GM12878 (cell line): Measurements from ENCODE around the gene HSF5. TPM values are rescaled to one million over a fixed set of nuclear protein-coding genes. Genes with fewer than 3 reads are reported as not detected.

Experiments
- ATAC-seq: fragments of 200-7000 bp; cut with Tn5 transposase; 3 replicates; pipeline ENCODE4 v1.9.1; 2020; ENCODE audit warnings: mild to moderate bottlenecking, moderate library complexity
- BruUV-seq: library from RNA; stranded (reverse); fragments of 400-500 nt; replicated peaks from 2 replicates; lab custom pipeline; 2021; lab: Mats Ljungman, UMichigan
- CTCF ChIA-PET: fragments of 300-600 bp; sonication (Branson Sonifier 250); formaldehyde crosslinking; extraction: SDS; loops from one replicate; lab custom pipeline; 2021; ENCODE audit warnings: inconsistent platforms; lab: Yijun Ruan, JAX
- POLR2A ChIA-PET: fragments of 350-600 bp; formaldehyde crosslinking; extraction: SDS; loops from one replicate; lab custom pipeline; 2021; ENCODE audit warnings: inconsistent platforms; lab: Charles Lee
- RAD21 ChIA-PET: fragments of 300-600 bp; sonication (Branson Sonifier 250); formaldehyde crosslinking; loops from one replicate; lab custom pipeline; 2023; ENCODE audit warnings: antibody characterized with exemption; ENCODE audit not compliant: unreplicated experiment; lab: Charles Lee
- SMC1A ChIA-PET: fragments of 300-600 bp; sonication (Branson Sonifier 250); formaldehyde crosslinking; loops from one replicate; lab custom pipeline; 2023; ENCODE audit not compliant: unreplicated experiment, uncharacterized antibody; lab: Charles Lee
- DNase-seq: peaks from one replicate; pipeline ENCODE4 v3.0.0-alpha.2; 2011; ENCODE audit warnings: low read depth, low spot score
- FAIRE-seq: peaks from 3 replicates; lab custom pipeline; 2011; peaks lifted over from hg19 to GRCh38; lab: Jason Lieb, UNC
- H2AFZ ChIP-seq: 2 replicates; pipeline ENCODE4 v1.6.0; 2011; ENCODE audit warnings: low read depth, low read length, control low read depth; ENCODE audit not compliant: control insufficient read depth
- H3K27ac ChIP-seq: 2 replicates; pipeline ENCODE4 v1.5.1; 2011; ENCODE audit warnings: control low read depth; ENCODE audit not compliant: control insufficient read depth, insufficient read depth
- H3K27me3 ChIP-seq, 2 experiments: replicated peaks in 1 of 2; 2 replicates each; pipeline versions ENCODE4 v1.6.0 to v1.6.1; 2011; ENCODE audit warnings: low read length in 1 of 2; ENCODE audit not compliant: control insufficient read depth in 2 of 2, insufficient read depth in 2 of 2
- H3K36me3 ChIP-seq, 2 experiments: 2 replicates each; pipeline ENCODE4 v1.5.1; 2011; ENCODE audit warnings: low read length in 1 of 2; ENCODE audit not compliant: control insufficient read depth in 2 of 2, insufficient read depth in 2 of 2
- H3K4me1 ChIP-seq: 2 replicates; pipeline ENCODE4 v1.6.1; 2011; ENCODE audit warnings: mild to moderate bottlenecking, low read length, moderate library complexity, mixed read lengths; ENCODE audit not compliant: control insufficient read depth, insufficient read depth
- H3K4me2 ChIP-seq: 2 replicates; pipeline ENCODE4 v1.6.0; 2011; ENCODE audit warnings: control low read depth; ENCODE audit not compliant: control insufficient read depth, insufficient read depth
- H3K4me3 ChIP-seq: fragments of 200-600 bp; sonication (generic); 2 replicates; pipeline ENCODE4 v1.5.1; 2016
- H3K79me2 ChIP-seq: 2 replicates; pipeline ENCODE4 v1.6.0; 2011; ENCODE audit warnings: low read length; ENCODE audit not compliant: control insufficient read depth, insufficient read depth
- H3K9ac ChIP-seq: 2 replicates; pipeline ENCODE4 v1.8.0; 2011; ENCODE audit warnings: low read length, control low read depth, mixed read lengths; ENCODE audit not compliant: control insufficient read depth, insufficient read depth
- H3K9me3 ChIP-seq: replicated peaks from 3 replicates; pipeline ENCODE4 v1.5.1; 2011; ENCODE audit warnings: mild to moderate bottlenecking, low read length; ENCODE audit not compliant: control insufficient read depth, insufficient read depth
- H4K20me1 ChIP-seq: 2 replicates; pipeline ENCODE4 v1.6.0; 2011; ENCODE audit not compliant: control insufficient read depth, insufficient read depth
- CHD2 ChIP-seq: IDR thresholded peaks from 2 replicates; pipeline ENCODE4 v1.6.1; 2011; ENCODE audit warnings: low read depth, low read length, improper control_type of control experiment, borderline replicate concordance
- HCFC1 ChIP-seq: fragments of 150-350 bp; IDR thresholded peaks from 2 replicates; pipeline ENCODE4 v1.6.1; 2014; ENCODE audit warnings: low read length
- JUND ChIP-seq: IDR thresholded peaks from 2 replicates; pipeline ENCODE4 v1.6.1; 2012; ENCODE audit warnings: low read depth, mild to moderate bottlenecking, low read length, improper control_type of control experiment, moderate library complexity
- NFIC ChIP-seq: IDR thresholded peaks from 2 replicates; pipeline ENCODE4 v1.6.1; 2012; ENCODE audit warnings: low read depth, mild to moderate bottlenecking, inconsistent platforms, low read length, moderate library complexity
- NFYA ChIP-seq: IDR thresholded peaks from 2 replicates; pipeline ENCODE4 v1.6.1; 2011; ENCODE audit warnings: low read depth, mild to moderate bottlenecking, low read length, improper control_type of control experiment, borderline replicate concordance
- POU2F2 ChIP-seq: IDR thresholded peaks from 3 replicates; pipeline ENCODE4 v1.6.1; 2011; ENCODE audit warnings: low read depth, mild to moderate bottlenecking, low read length, borderline replicate concordance
- SPI1 ChIP-seq: IDR thresholded peaks from 2 replicates; pipeline ENCODE4 v1.6.1; 2011; ENCODE audit warnings: low read depth, mild to moderate bottlenecking, low read length, moderate library complexity, borderline replicate concordance; ENCODE audit not compliant: insufficient read depth
- ZNF217 ChIP-seq: fragments of 450-650 bp; IDR thresholded peaks from 2 replicates; pipeline ENCODE4 v1.6.1; 2017; ENCODE audit warnings: antibody characterized with exemption, mild to moderate bottlenecking
- ZNF274 ChIP-seq: IDR thresholded peaks from one replicate; pipeline ENCODE4 v1.8.0; 2011; ENCODE audit not compliant: insufficient read length, insufficient read depth
- ZNF622 ChIP-seq: fragments of 450-650 bp; IDR thresholded peaks from 2 replicates; pipeline ENCODE4 v1.6.1; 2017; ENCODE audit warnings: mild to moderate bottlenecking, inconsistent platforms
- WGBS: methylation state at CpG from one replicate; pipeline ENCODE4 v1.1.6; 2016; ENCODE audit warnings: low lambda C conversion rate; ENCODE audit not compliant: insufficient replicate concordance, insufficient coverage; ENCODE audit errors: missing lambda C conversion rate; 5-methylcytosine and 5-hydroxymethylcytosine counted together
- in situ Hi-C: fragments of 300-500 bp; cut with MboI; formaldehyde crosslinking; loops from 9 replicates; pipeline ENCODE4 v1.14.3; 2018; ENCODE audit warnings: mixed read lengths
- intact Hi-C: fragments of 100-400 bp; cut with micrococcal nuclease; formaldehyde crosslinking; loops from one replicate; pipeline ENCODE4 v1.14.2; 2022; ENCODE audit not compliant: unreplicated experiment
- polyA plus RNA-seq, 11 experiments: library from polyadenylated mRNA; depleted of rRNA in 4 of 11; unstranded in 6 of 11; stranded (reverse) in 5 of 11; fragments of >200 nt; fragmentation: Nextera tagmentation in 4 of 11; fragmentation: Illumina TruSeq in 1 of 11; extraction: Ambion mirVana in 4 of 11; extraction: Trizol in 1 of 11; gene quantifications; 1 replicate in 1 of 11; 2 replicates in 10 of 11; pipeline versions ENCODE4 v1.2.1 to v1.2.3, GENCODE V29; 2011 to 2016; ENCODE audit warnings: inconsistent platforms in 2 of 11, missing spikeins in 2 of 11, low read depth in 1 of 11
- total RNA-seq, 4 experiments: library from RNA; depleted of rRNA in 3 of 4; stranded (reverse); fragments of >200 nt in 3 of 4; fragmentation: Illumina TruSeq in 1 of 4; extraction: Trizol in 1 of 4; gene quantifications; 2 replicates each; pipeline versions ENCODE4 v1.2.1 to v1.2.3, GENCODE V29; 2013 to 2021
- TF ChIP-seq, protein P1 (sequence below): fragments of 450-650 bp; formaldehyde crosslinking; IDR thresholded peaks from 2 replicates; pipeline ENCODE4 v1.5.0; 2022; ENCODE audit warnings: mild to moderate bottlenecking, missing genetic modification characterization

The HSF5 gene
- total and polyA plus RNA-seq, 10 of the 15 experiments (the other 5 are each of a cell fraction or from before 2014, with no cell fraction given) = 0.02 to 0.18 (median 0.06) TPM; not detected in 4

DNA sequence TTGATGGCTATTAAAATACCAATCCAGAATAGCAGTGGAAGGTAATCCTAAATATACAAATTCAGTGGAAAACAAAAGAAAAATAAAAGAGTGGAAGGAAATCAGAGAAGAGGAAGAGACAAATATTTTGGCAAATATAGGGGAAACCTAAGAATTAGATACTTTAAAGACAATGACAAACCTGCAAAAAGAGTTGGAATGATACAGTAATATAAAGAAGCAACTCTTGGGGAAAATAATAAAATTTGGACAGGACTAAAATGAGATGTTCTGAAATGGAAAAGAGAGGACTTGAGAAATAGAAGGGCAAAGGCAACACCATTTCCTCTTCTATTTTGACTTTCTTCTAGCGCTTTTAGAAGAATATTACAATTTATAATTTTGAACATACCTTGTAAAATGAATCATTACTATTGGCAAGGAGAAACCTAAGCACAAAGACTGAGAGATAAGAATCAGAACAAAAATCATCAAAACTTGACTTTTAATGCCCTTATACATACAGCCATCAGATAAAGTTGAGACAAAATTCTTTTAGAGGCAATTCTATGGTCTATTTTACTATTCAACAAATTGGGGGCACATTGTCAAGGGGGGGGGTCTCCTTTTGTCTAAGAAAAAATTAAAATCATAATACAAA, 76.0 kb downstream of the HSF5 start:
- Histone ChIP-seq H3K27ac (peak overlapping the region; percentile 56; the same call in 1 of the 2 replicates), H4K20me1 (no peaks in the 10 kb centered on the region), H3K9me3 (no peaks in the 10 kb centered on the region), H3K4me3 (peak overlapping the region; percentile 57), H3K4me2 (peak overlapping the region; percentile 55; the same call in 1 of the 2 replicates), H3K36me3 (no peaks in the 10 kb centered on the region), H3K27me3 (no peaks in the 10 kb centered on the region; a peak in 1 of 4 replicates), H2AFZ (no peak overlapping the region), H3K79me2 (peaks cover 84% of the 10 kb centered on the region), H3K4me1 (no peaks in the 10 kb centered on the region), H3K9ac (no peak overlapping the region; the same call in 1 of the 2 replicates)
- ChIA-PET SMC1A (interaction anchor here (1.1 to 8.1 kb wide), 11 partner anchors 17 to 95 kb away, joined by 3 to 195 read pairs (median 6); partner anchors contain the start of gene SUPT4H1), RAD21 (interaction anchor here (0.8 to 6.6 kb wide), 8 partner anchors 30 to 95 kb away, joined by 3 to 323 read pairs (median 4); no protein-coding TSS in a partner anchor), CTCF (interaction anchor here (1.4 to 6.1 kb wide), 4 partner anchors 60 to 75 kb away, joined by 4 to 102 read pairs (median 30); partner anchors contain the start of gene SUPT4H1), POLR2A (interaction anchor here (1.0 to 8.5 kb wide), 7 partner anchors 33 to 79 kb away, joined by 3 to 373 read pairs (median 7); partner anchors contain the start of gene SUPT4H1)
- 92% methylated on average over 1 of the region's 1 CpG for WGBS
- no peak for TF ChIP-seq ZNF622
- DNase-seq = no peak
- in situ Hi-C loops (no loop called here), intact Hi-C loops (no loop called here)
- no peak for ATAC-seq
- no TSS peak for BruUV-seq
- no peak for FAIRE-seq

DNA sequence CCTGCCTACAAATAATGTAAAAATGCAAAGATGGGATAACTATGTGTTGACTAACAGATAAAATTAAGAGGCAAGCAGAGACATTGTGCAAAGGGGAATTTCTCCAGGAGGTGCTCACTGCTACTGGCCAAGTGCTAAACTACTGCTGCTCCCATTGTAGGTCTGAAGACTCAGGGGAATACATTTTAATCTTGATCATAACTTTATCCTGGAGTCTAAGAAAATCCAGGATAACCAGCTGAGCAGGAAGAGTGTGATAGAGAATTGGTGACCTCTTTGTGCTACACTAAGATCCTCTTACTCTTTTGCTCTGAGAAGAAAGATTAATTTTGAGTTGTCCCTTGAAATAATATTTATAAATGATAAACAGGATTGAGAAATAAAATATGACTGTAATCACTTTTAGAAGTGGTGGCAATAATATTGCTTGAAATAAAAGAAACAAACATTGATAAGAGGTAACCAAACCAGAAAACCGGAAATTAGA, 76.8 kb downstream of the HSF5 start:
- ChIA-PET RAD21 (interaction anchor here (0.6 to 2.8 kb wide), 11 partner anchors 8 to 797 kb away, joined by 3 to 17 read pairs (median 4); no protein-coding TSS in a partner anchor), SMC1A (interaction anchor here (1.0 to 8.1 kb wide), 10 partner anchors 9 to 84 kb away, joined by 3 to 91 read pairs (median 4); partner anchors contain the start of gene SUPT4H1), POLR2A (interaction anchor here (0.6 to 1.8 kb wide), 7 partner anchors 28 to 79 kb away, joined by 3 to 11 read pairs (median 3); no protein-coding TSS in a partner anchor), CTCF (interaction anchor here (1.0 to 2.3 kb wide), 4 partner anchors 29 to 107 kb away, joined by 3 to 7 read pairs (median 6); no protein-coding TSS in a partner anchor)
- in situ Hi-C loops (no loop called here), intact Hi-C loops (no loop called here)
- Histone ChIP-seq H3K9me3 (no peaks in the 10 kb centered on the region), H3K9ac (peak overlapping the region; percentile 12; the same call in 1 of the 2 replicates), H3K4me2 (peak overlapping the region; percentile 55; the same call in 1 of the 2 replicates), H2AFZ (no peak overlapping the region), H3K4me3 (peak overlapping the region; percentile 57), H3K27me3 (no peaks in the 10 kb centered on the region; a peak in 1 of 4 replicates), H3K4me1 (no peaks in the 10 kb centered on the region), H3K79me2 (peaks cover 78% of the 10 kb centered on the region), H4K20me1 (no peaks in the 10 kb centered on the region), H3K36me3 (no peaks in the 10 kb centered on the region), H3K27ac (peak overlapping the region; percentile 48)
- DNase-seq (no peak), FAIRE-seq (no peak), ATAC-seq (peak; percentile 11; the same call in 2 of the 3 replicates)
- WGBS = 0% methylated on average over 1 of the region's 1 CpG
- no TSS peak for BruUV-seq
- TF ChIP-seq NFIC (no peak), ZNF274 (no peak), CHD2 (no peak), HCFC1 (no peak), ZNF217 (no peak), SPI1 (no peak), NFYA (no peak), JUND (no peak), POU2F2 (no peak)
- TF ChIP-seq, protein P1, sequence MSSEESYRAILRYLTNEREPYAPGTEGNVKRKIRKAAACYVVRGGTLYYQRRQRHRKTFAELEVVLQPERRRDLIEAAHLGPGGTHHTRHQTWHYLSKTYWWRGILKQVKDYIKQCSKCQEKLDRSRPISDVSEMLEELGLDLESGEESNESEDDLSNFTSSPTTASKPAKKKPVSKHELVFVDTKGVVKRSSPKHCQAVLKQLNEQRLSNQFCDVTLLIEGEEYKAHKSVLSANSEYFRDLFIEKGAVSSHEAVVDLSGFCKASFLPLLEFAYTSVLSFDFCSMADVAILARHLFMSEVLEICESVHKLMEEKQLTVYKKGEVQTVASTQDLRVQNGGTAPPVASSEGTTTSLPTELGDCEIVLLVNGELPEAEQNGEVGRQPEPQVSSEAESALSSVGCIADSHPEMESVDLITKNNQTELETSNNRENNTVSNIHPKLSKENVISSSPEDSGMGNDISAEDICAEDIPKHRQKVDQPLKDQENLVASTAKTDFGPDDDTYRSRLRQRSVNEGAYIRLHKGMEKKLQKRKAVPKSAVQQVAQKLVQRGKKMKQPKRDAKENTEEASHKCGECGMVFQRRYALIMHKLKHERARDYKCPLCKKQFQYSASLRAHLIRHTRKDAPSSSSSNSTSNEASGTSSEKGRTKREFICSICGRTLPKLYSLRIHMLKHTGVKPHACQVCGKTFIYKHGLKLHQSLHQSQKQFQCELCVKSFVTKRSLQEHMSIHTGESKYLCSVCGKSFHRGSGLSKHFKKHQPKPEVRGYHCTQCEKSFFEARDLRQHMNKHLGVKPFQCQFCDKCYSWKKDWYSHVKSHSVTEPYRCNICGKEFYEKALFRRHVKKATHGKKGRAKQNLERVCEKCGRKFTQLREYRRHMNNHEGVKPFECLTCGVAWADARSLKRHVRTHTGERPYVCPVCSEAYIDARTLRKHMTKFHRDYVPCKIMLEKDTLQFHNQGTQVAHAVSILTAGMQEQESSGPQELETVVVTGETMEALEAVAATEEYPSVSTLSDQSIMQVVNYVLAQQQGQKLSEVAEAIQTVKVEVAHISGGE (CRISPR knock-in tag) = no peak
